Bronchial epithelial cell (primary cell): ENCODE data around the gene B4GALNT4. TPM values are rescaled to one million over a fixed set of nuclear protein-coding genes. Genes with fewer than 3 reads are reported as not detected.

Source experiments
- DNase-seq: peaks from one replicate; pipeline ENCODE4 v3.0.0-alpha.2; 2010; ENCODE audit warnings: low read depth
- FAIRE-seq: peaks from 2 replicates; lab custom pipeline; 2011; peaks lifted over from hg19 to GRCh38; lab: Jason Lieb, UNC
- H3K27me3 ChIP-seq: 2 replicates; pipeline ENCODE4 v1.5.1; 2011; ENCODE audit warnings: low read length; ENCODE audit not compliant: control insufficient read depth, insufficient read depth
- H3K36me3 ChIP-seq: 2 replicates; pipeline ENCODE4 v1.5.1; 2011; ENCODE audit warnings: low read length; ENCODE audit not compliant: control insufficient read depth, insufficient read depth
- H3K4me3 ChIP-seq: 2 replicates; pipeline ENCODE4 v1.5.1; 2011; ENCODE audit warnings: mild to moderate bottlenecking, low read depth, low read length, control low read depth
- CTCF ChIP-seq: IDR thresholded peaks from 2 replicates; pipeline ENCODE4 v1.5.1; 2011; ENCODE audit warnings: mild to moderate bottlenecking, moderate library complexity, low read length, control low read depth, inconsistent platforms; ENCODE audit not compliant: insufficient read depth, severe bottlenecking
- total RNA-seq: library from RNA; depleted of rRNA; stranded (reverse); fragments of >200 nt; gene quantifications from 2 replicates; pipeline ENCODE4 v1.2.1, GENCODE V29; 2014

B4GALNT4 gene
- total RNA-seq, 1 donor from 2014 or later: 10.8 TPM

- peaks cover 15% of the 10 kb centered on the region for H3K27me3 ChIP-seq
- H3K36me3 ChIP-seq: peaks cover 5% of the 10 kb centered on the region
- no peak for DNase-seq
- H3K4me3 ChIP-seq: peak overlapping the region; percentile 42
- no peak for FAIRE-seq
- TF ChIP-seq CTCF: no peak
Observed at GRCh38 chr11:370070-370941, 1.0 kb downstream of the B4GALNT4 start.

GRCh38 chr11:371051-371450 is 1.8 kb downstream of the B4GALNT4 start:
- no peak for TF ChIP-seq CTCF
- no peak for FAIRE-seq
- Histone ChIP-seq H3K27me3 (peaks cover 15% of the 10 kb centered on the region), H3K36me3 (peaks cover 6% of the 10 kb centered on the region), H3K4me3 (no peak overlapping the region)
- no peak for DNase-seq

GRCh38 chr11:371716-372590 is 2.7 kb downstream of the B4GALNT4 start:
- no peak for TF ChIP-seq CTCF
- FAIRE-seq: peak; percentile 60
- H3K27me3 ChIP-seq: peaks cover 15% of the 10 kb centered on the region
- peaks cover 6% of the 10 kb centered on the region for H3K36me3 ChIP-seq
- no peak overlapping the region for H3K4me3 ChIP-seq
- no peak for DNase-seq

- peaks cover 6% of the 10 kb centered on the region for H3K36me3 ChIP-seq
- peaks cover 11% of the 10 kb centered on the region for H3K27me3 ChIP-seq
- no peak for TF ChIP-seq CTCF
- DNase-seq (no peak), FAIRE-seq (no peak)
- H3K4me3 ChIP-seq: no peak overlapping the region
Observed at GRCh38 chr11:372809-373715, 3.8 kb downstream of the B4GALNT4 start.
